Hepatocyte (in vitro differentiated cells): ENCODE results near the gene PAQR9.

Source experiments
- EZH2 ChIP-seq: fragments of 200-600 bp; sonication (generic); IDR thresholded peaks from 2 replicates; pipeline ENCODE4 v1.6.1; 2016; ENCODE audit warnings: antibody characterized with exemption, mild to moderate bottlenecking, borderline replicate concordance
- EZH2phosphoT487 ChIP-seq: fragments of 200-600 bp; sonication (generic); IDR thresholded peaks from one replicate; pipeline ENCODE4 v1.6.1; 2018; ENCODE audit warnings: antibody characterized with exemption, mild to moderate bottlenecking, low read depth, moderate library complexity; ENCODE audit not compliant: unreplicated experiment, severe bottlenecking
- TF ChIP-seq, protein P1 (sequence below): fragments of 200-600 bp; sonication (generic); IDR thresholded peaks from 2 replicates; pipeline ENCODE4 v1.5.1; 2016; ENCODE audit warnings: antibody characterized with exemption, mild to moderate bottlenecking; ENCODE audit not compliant: poor library complexity

GRCh38 chr3:142916605-142917004 lies 46.9 kb downstream of the PAQR9 start:
- TF ChIP-seq EZH2 (no peak), EZH2phosphoT487 (no peak)
- TF ChIP-seq, protein P1, sequence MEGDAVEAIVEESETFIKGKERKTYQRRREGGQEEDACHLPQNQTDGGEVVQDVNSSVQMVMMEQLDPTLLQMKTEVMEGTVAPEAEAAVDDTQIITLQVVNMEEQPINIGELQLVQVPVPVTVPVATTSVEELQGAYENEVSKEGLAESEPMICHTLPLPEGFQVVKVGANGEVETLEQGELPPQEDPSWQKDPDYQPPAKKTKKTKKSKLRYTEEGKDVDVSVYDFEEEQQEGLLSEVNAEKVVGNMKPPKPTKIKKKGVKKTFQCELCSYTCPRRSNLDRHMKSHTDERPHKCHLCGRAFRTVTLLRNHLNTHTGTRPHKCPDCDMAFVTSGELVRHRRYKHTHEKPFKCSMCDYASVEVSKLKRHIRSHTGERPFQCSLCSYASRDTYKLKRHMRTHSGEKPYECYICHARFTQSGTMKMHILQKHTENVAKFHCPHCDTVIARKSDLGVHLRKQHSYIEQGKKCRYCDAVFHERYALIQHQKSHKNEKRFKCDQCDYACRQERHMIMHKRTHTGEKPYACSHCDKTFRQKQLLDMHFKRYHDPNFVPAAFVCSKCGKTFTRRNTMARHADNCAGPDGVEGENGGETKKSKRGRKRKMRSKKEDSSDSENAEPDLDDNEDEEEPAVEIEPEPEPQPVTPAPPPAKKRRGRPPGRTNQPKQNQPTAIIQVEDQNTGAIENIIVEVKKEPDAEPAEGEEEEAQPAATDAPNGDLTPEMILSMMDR = no peak
